ENCODE data around the gene XRN2. TPM values are rescaled to one million over a fixed set of nuclear protein-coding genes. Genes with fewer than 3 reads are reported as not detected.

The XRN2 gene
- total RNA-seq, 1 donor = 97.1 TPM

DNA sequence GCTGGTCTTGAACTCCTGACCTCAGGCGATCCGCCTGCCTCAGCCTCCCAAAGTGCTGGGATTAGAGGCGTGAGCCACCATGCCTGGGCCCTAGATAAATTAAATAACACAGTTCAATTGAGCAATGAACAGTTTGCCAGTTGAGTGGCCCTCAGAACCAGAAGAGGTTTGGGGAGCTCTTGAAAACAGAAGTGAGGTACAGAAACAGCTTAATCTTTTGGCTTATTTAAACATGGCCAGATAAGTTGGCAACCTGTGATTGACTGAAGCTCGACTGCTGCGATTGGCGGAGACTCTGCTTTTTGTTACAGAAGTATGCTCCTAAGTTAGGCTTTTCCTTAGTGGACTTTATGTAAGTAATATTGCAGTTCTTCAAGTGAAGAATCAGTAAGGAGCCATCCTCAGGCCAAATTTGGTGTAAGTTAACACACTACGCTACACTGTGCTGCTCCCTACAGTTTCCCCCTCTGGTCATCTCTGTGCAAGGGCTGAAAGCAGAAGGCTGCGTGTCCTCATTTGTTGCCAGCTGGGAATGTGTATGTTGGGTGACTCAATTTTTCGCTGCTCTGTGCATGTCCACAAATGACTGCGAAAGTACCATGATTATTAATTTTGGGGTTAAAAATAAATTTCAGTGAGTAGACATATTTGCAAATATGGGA is 9.8 kb downstream of the XRN2 start:
- TF ChIP-seq, protein P1, sequence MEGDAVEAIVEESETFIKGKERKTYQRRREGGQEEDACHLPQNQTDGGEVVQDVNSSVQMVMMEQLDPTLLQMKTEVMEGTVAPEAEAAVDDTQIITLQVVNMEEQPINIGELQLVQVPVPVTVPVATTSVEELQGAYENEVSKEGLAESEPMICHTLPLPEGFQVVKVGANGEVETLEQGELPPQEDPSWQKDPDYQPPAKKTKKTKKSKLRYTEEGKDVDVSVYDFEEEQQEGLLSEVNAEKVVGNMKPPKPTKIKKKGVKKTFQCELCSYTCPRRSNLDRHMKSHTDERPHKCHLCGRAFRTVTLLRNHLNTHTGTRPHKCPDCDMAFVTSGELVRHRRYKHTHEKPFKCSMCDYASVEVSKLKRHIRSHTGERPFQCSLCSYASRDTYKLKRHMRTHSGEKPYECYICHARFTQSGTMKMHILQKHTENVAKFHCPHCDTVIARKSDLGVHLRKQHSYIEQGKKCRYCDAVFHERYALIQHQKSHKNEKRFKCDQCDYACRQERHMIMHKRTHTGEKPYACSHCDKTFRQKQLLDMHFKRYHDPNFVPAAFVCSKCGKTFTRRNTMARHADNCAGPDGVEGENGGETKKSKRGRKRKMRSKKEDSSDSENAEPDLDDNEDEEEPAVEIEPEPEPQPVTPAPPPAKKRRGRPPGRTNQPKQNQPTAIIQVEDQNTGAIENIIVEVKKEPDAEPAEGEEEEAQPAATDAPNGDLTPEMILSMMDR (IDR thresholded peaks at IDR 0.05; ENCODE audit: insufficient read depth, low read length) = no peak
- no peak for DNase-seq (ENCODE audit: low read depth)
- H3K4me3 ChIP-seq (ENCODE audit: low read depth, low read length) = no peak overlapping the region

GRCh38 chr20:21315138-21315537 is 12.0 kb downstream of the XRN2 start:
- no peak overlapping the region for H3K4me3 ChIP-seq (ENCODE audit: low read depth, low read length)
- peak; percentile 96 for DNase-seq (ENCODE audit: low read depth)
- TF ChIP-seq, protein P1 (IDR thresholded peaks at IDR 0.05; ENCODE audit: insufficient read depth, low read length) = no peak

GRCh38 chr20:21322083-21322710 is 19.1 kb downstream of the XRN2 start:
- DNase-seq (ENCODE audit: low read depth) = peak; percentile 20
- TF ChIP-seq, protein P1 (IDR thresholded peaks at IDR 0.05; ENCODE audit: insufficient read depth, low read length) = no peak
- no peak overlapping the region for H3K4me3 ChIP-seq (ENCODE audit: low read depth, low read length)

- no peak for DNase-seq (ENCODE audit: low read depth)
- TF ChIP-seq, protein P1 (IDR thresholded peaks at IDR 0.05; ENCODE audit: insufficient read depth, low read length) = no peak
- no peak overlapping the region for H3K4me3 ChIP-seq (ENCODE audit: low read depth, low read length)
These were observed 19.8 kb downstream of the XRN2 start for GRCh38 chr20:21322921-21323331.

GRCh38 chr20:21323640-21324039 is 20.5 kb downstream of the XRN2 start:
- DNase-seq (ENCODE audit: low read depth) = peak; percentile 75
- TF ChIP-seq, protein P1 (IDR thresholded peaks at IDR 0.05; ENCODE audit: insufficient read depth, low read length) = no peak
- H3K4me3 ChIP-seq (ENCODE audit: low read depth, low read length) = no peak overlapping the region

GRCh38 chr20:21324126-21324525 is 21.0 kb downstream of the XRN2 start:
- TF ChIP-seq, protein P1 (IDR thresholded peaks at IDR 0.05; ENCODE audit: insufficient read depth, low read length) = no peak
- no peak overlapping the region for H3K4me3 ChIP-seq (ENCODE audit: low read depth, low read length)
- DNase-seq (ENCODE audit: low read depth) = no peak
